HepG2 (cell line): Measurements from ENCODE around the gene PPP2R2C. TPM values are rescaled to one million over a fixed set of nuclear protein-coding genes. Genes with fewer than 3 reads are reported as not detected.

Experiments used
- ATAC-seq: fragments of 200-7000 bp; cut with Tn5 transposase; 3 replicates; pipeline ENCODE4 v1.9.1; 2020; ENCODE audit warnings: mild to moderate bottlenecking, moderate library complexity
- BruUV-seq: library from RNA; stranded (reverse); fragments of 400-500 nt; replicated peaks from 2 replicates; lab custom pipeline; 2021; lab: Mats Ljungman, UMichigan
- CTCF ChIA-PET: fragments of 300-600 bp; formaldehyde crosslinking; extraction: SDS; loops from one replicate; lab custom pipeline; 2021; ENCODE audit warnings: low total read pairs, inconsistent platforms, low intra/inter-chr PET ratio; lab: Yijun Ruan, JAX
- POLR2A ChIA-PET: fragments of 350-600 bp; sonication (Branson Sonifier 250); formaldehyde crosslinking; loops from one replicate; lab custom pipeline; 2020; ENCODE audit warnings: antibody characterized with exemption, inconsistent platforms; lab: Yijun Ruan, JAX
- DNase-seq: peaks from one replicate; pipeline ENCODE4 v3.0.0-alpha.2; 2015; ENCODE audit warnings: low spot score
- FAIRE-seq: peaks from 3 replicates; lab custom pipeline; 2011; peaks lifted over from hg19 to GRCh38; lab: Jason Lieb, UNC
- H2AFZ ChIP-seq: one replicate; pipeline ENCODE4 v1.6.1; 2011; ENCODE audit warnings: low read length, inconsistent platforms
- H3K27ac ChIP-seq: fragments of 300-600 bp; 3 replicates; pipeline ENCODE4 v1.8.0; 2011; ENCODE audit warnings: mixed run types, mild to moderate bottlenecking, mixed read lengths, low read length, inconsistent platforms; ENCODE audit not compliant: insufficient read depth; ENCODE audit errors: extremely low read length
- H3K27me3 ChIP-seq, 2 experiments: fragments of 200-600 bp in 1 of 2; 2 replicates in 1 of 2; 3 replicates in 1 of 2; pipeline versions ENCODE4 v1.6.0 to v1.8.0; 2011; ENCODE audit warnings: low read length in 2 of 2, mild to moderate bottlenecking in 2 of 2, moderate library complexity in 2 of 2, inconsistent platforms in 1 of 2; ENCODE audit not compliant: insufficient read depth in 2 of 2, control insufficient read depth in 1 of 2
- H3K36me3 ChIP-seq, 2 experiments: fragments of 200-600 bp in 1 of 2; replicated peaks in 1 of 2; 2 replicates in 1 of 2; 3 replicates in 1 of 2; pipeline versions ENCODE4 v1.5.1 to v1.8.0; 2011; ENCODE audit warnings: low read length in 2 of 2, inconsistent platforms in 1 of 2; ENCODE audit not compliant: insufficient read depth in 2 of 2, control insufficient read depth in 1 of 2
- H3K4me1 ChIP-seq: 2 replicates; pipeline ENCODE4 v1.5.1; 2012; ENCODE audit warnings: low read length, inconsistent platforms; ENCODE audit not compliant: insufficient read depth
- H3K4me2 ChIP-seq: 2 replicates; pipeline ENCODE4 v1.6.0; 2011; ENCODE audit warnings: low read depth, low read length, inconsistent platforms
- H3K4me3 ChIP-seq, 3 experiments: fragments of 200-600 bp in 1 of 3; sonication (generic), shearing (Covaris generic) in 1 of 3; replicated peaks in 1 of 3; 2 replicates each; pipeline ENCODE4 v1.5.1; 2011 to 2016; ENCODE audit warnings: low read length in 3 of 3, inconsistent platforms in 2 of 3, low read depth in 2 of 3, mild to moderate bottlenecking in 2 of 3, control low read depth in 1 of 3, mixed read lengths in 1 of 3; ENCODE audit not compliant: insufficient read depth in 1 of 3
- H3K79me2 ChIP-seq: one replicate; pipeline ENCODE4 v1.6.1; 2011; ENCODE audit warnings: low read length, inconsistent platforms; ENCODE audit not compliant: insufficient read depth
- H3K9ac ChIP-seq: 2 replicates; pipeline ENCODE4 v1.6.0; 2011; ENCODE audit warnings: mild to moderate bottlenecking, low read depth, low read length, inconsistent platforms; ENCODE audit not compliant: insufficient read depth
- H3K9me3 ChIP-seq: 2 replicates; pipeline ENCODE4 v1.5.1; 2012; ENCODE audit warnings: mild to moderate bottlenecking, low read length
- H4K20me1 ChIP-seq: 2 replicates; pipeline ENCODE4 v1.6.0; 2011; ENCODE audit warnings: inconsistent platforms, mild to moderate bottlenecking, low read length, moderate library complexity; ENCODE audit not compliant: insufficient read depth
- CENPBD1 ChIP-seq: sonication (generic); formaldehyde crosslinking; IDR thresholded peaks from 2 replicates; pipeline ENCODE4 v1.8.0; 2022; ENCODE audit warnings: missing genetic modification reagents, low read depth, mild to moderate bottlenecking, borderline replicate concordance
- EZH2 ChIP-seq: conservative IDR thresholded peaks from 2 replicates; pipeline ENCODE4 v1.6.1; 2012; ENCODE audit warnings: mild to moderate bottlenecking, low read depth, low read length, moderate library complexity
- HNF1B ChIP-seq: sonication (generic); formaldehyde crosslinking; IDR thresholded peaks from 2 replicates; pipeline ENCODE4 v1.5.1; 2020; ENCODE audit warnings: mild to moderate bottlenecking, moderate library complexity, missing genetic modification reagents
- ISX ChIP-seq: sonication (generic); formaldehyde crosslinking; conservative IDR thresholded peaks from 2 replicates; pipeline ENCODE4 v1.5.0; 2020; ENCODE audit warnings: missing genetic modification reagents
- NCOA2 ChIP-seq: sonication (generic); formaldehyde crosslinking; IDR thresholded peaks from 2 replicates; pipeline ENCODE4 v1.8.0; 2022; ENCODE audit warnings: inconsistent platforms
- U2AF2 ChIP-seq: fragments of 200-400 bp; formaldehyde crosslinking; IDR thresholded peaks from 2 replicates; pipeline ENCODE4 v1.6.1; 2017; ENCODE audit warnings: low read depth, mild to moderate bottlenecking, low read length
- YEATS4 ChIP-seq: sonication (generic); formaldehyde crosslinking; IDR thresholded peaks from 2 replicates; pipeline ENCODE4 v1.4.0; 2020; ENCODE audit warnings: missing genetic modification reagents, borderline replicate concordance
- ZFP82 ChIP-seq: sonication (generic); formaldehyde crosslinking; IDR thresholded peaks from 2 replicates; pipeline ENCODE4 v1.5.1; 2020; ENCODE audit warnings: mild to moderate bottlenecking, missing genetic modification reagents, borderline replicate concordance
- ZNF230 ChIP-seq: sonication (generic); formaldehyde crosslinking; IDR thresholded peaks from 2 replicates; pipeline ENCODE4 v1.4.0; 2020; ENCODE audit warnings: mild to moderate bottlenecking, missing genetic modification reagents
- WGBS: methylation state at CpG from one replicate; pipeline ENCODE4 v1.1.6; 2017; ENCODE audit warnings: low lambda C conversion rate; 5-methylcytosine and 5-hydroxymethylcytosine counted together
- in situ Hi-C: cut with HindIII; loops from 2 replicates; pipeline ENCODE4 v1.10.0; 2017; ENCODE audit warnings: low pct_unique_long_range_greater_than_20kb; ENCODE audit not compliant: extremely low pct_ligation_motif_present
- intact Hi-C: fragments of 100-400 bp; cut with micrococcal nuclease; formaldehyde crosslinking; loops from one replicate; pipeline ENCODE4 v1.10.0; 2022; ENCODE audit not compliant: unreplicated experiment
- polyA plus RNA-seq, 8 experiments: library from polyadenylated mRNA; depleted of rRNA in 3 of 8; stranded (reverse) in 7 of 8; unstranded in 1 of 8; fragments of >200 nt; fragmentation: Illumina TruSeq in 4 of 8; extraction: Trizol in 4 of 8; gene quantifications; 2 replicates each; pipeline versions ENCODE4 v1.2.1 to v1.2.3, GENCODE V29; 2011 to 2016; ENCODE audit warnings: low read depth in 4 of 8, missing spikeins in 1 of 8, mixed read lengths in 1 of 8; ENCODE audit not compliant: insufficient read depth in 1 of 8
- total RNA-seq, 5 experiments: library from RNA; depleted of rRNA; stranded (reverse); fragments of >200 nt; fragmentation: Illumina TruSeq; extraction: Trizol; gene quantifications; 2 replicates each; pipeline ENCODE4 v1.2.3, GENCODE V29; 2016; ENCODE audit warnings: low read depth in 1 of 5
- TF ChIP-seq, protein P1 (sequence below): sonication (generic); formaldehyde crosslinking; IDR thresholded peaks from 2 replicates; pipeline ENCODE4 v1.5.0; 2020; ENCODE audit warnings: mild to moderate bottlenecking, low read depth, missing genetic modification reagents, borderline replicate concordance
- TF ChIP-seq, protein P2 (sequence below): sonication (generic); formaldehyde crosslinking; IDR thresholded peaks from 2 replicates; pipeline ENCODE4 v1.9.0; 2021; ENCODE audit warnings: missing genetic modification reagents, borderline replicate concordance

Gene PPP2R2C
- total and polyA plus RNA-seq, 2 of the 13 experiments (the other 11 are each of a cell fraction or from before 2014, with no cell fraction given): 0.60 to 8.6 TPM

DNA sequence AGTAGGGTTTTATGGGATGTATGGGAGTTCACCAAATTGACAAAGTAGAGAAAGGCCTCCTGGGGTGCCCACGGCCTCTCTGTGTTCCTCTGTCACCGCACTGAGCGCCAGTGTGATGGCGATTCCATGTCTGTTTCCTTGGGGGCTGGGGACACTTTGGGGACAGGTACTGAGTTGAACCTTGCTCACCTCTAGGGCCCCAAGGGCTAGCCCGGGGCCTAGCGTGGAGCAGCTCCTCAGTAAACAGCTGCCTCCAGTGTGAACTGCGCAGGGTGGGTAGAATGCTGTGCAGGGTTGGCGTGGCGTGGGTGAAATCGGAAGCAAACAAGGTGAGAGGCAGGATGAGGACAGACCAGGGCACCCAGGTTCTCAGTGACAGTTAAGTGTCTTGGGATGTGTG lies 97.8 kb downstream of the PPP2R2C start:
- CTCF ChIA-PET: no interaction called here

More for the DNA sequence above, 97.8 kb downstream of the PPP2R2C start:
- WGBS: 19% methylated on average over 7 of the region's 10 CpGs
- H3K9me3 ChIP-seq: no peaks in the 10 kb centered on the region
- no peak overlapping the region for H3K4me2 ChIP-seq
- intact Hi-C loops (no loop called here), in situ Hi-C loops (no loop called here)
- H2AFZ ChIP-seq: no peak overlapping the region
- TF ChIP-seq EZH2 (no peak), U2AF2 (no peak), CENPBD1 (no peak), HNF1B (CRISPR knock-in tag) (no peak), ZFP82 (no peak), NCOA2 (CRISPR knock-in tag) (no peak), ISX (no peak), ZNF230 (no peak), YEATS4 (CRISPR knock-in tag) (no peak)
- TF ChIP-seq, protein P1, sequence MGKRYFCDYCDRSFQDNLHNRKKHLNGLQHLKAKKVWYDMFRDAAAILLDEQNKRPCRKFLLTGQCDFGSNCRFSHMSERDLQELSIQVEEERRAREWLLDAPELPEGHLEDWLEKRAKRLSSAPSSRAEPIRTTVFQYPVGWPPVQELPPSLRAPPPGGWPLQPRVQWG: no peak
- TF ChIP-seq, protein P2, sequence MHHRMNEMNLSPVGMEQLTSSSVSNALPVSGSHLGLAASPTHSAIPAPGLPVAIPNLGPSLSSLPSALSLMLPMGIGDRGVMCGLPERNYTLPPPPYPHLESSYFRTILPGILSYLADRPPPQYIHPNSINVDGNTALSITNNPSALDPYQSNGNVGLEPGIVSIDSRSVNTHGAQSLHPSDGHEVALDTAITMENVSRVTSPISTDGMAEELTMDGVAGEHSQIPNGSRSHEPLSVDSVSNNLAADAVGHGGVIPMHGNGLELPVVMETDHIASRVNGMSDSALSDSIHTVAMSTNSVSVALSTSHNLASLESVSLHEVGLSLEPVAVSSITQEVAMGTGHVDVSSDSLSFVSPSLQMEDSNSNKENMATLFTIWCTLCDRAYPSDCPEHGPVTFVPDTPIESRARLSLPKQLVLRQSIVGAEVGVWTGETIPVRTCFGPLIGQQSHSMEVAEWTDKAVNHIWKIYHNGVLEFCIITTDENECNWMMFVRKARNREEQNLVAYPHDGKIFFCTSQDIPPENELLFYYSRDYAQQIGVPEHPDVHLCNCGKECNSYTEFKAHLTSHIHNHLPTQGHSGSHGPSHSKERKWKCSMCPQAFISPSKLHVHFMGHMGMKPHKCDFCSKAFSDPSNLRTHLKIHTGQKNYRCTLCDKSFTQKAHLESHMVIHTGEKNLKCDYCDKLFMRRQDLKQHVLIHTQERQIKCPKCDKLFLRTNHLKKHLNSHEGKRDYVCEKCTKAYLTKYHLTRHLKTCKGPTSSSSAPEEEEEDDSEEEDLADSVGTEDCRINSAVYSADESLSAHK (CRISPR knock-in tag): no peak
- H3K36me3 ChIP-seq: no peaks in the 10 kb centered on the region
- H4K20me1 ChIP-seq: no peaks in the 10 kb centered on the region
- no peak for DNase-seq
- ATAC-seq: no peak
- BruUV-seq: no TSS peak
- peaks cover 11 to 77% of the 10 kb centered on the region in 2 experiments for H3K27me3 ChIP-seq
- H3K79me2 ChIP-seq: no peaks in the 10 kb centered on the region
- no peak for FAIRE-seq
- POLR2A ChIA-PET: no interaction called here
- H3K9ac ChIP-seq: no peak overlapping the region
- no peak overlapping the region for H3K4me3 ChIP-seq
- H3K4me1 ChIP-seq: no peaks in the 10 kb centered on the region
- H3K27ac ChIP-seq: no peak overlapping the region
